Stimulated activated CD8-positive, alpha-beta memory T cell treated with anti-CD3 and anti-CD28 coated beads, Interleukin-15, amount 100 ng/mL, for 4 hours (primary cell): ENCODE data around the gene BNC2.

ENCODE experiments used
- DNase-seq, 2 donors: peaks; one replicate each; pipeline ENCODE4 v3.0.0-alpha.2; 2020; ENCODE audit warnings: low read depth in 2 of 2

BNC2 gene

GRCh38 chr9:16601991-16602390 lies 268.5 kb downstream of the BNC2 start:
- DNase-seq = no peak

- no peak for DNase-seq
Observed at GRCh38 chr9:16598316-16598715, 272.2 kb downstream of the BNC2 start.

GRCh38 chr9:16597136-16597535 lies 273.3 kb downstream of the BNC2 start:
- no peak for DNase-seq

- DNase-seq = no peak
Observed at GRCh38 chr9:16595227-16595626, 275.2 kb downstream of the BNC2 start.

- no peak for DNase-seq
Observed at GRCh38 chr9:16594787-16595186, 275.7 kb downstream of the BNC2 start.

GRCh38 chr9:16593746-16594145 lies 276.7 kb downstream of the BNC2 start:
- no peak for DNase-seq

GRCh38 chr9:16591092-16591491 lies 279.4 kb downstream of the BNC2 start:
- DNase-seq = no peak

- DNase-seq = no peak
Observed at GRCh38 chr9:16585591-16585990, 284.9 kb downstream of the BNC2 start.

- DNase-seq = no peak
Observed at GRCh38 chr9:16579872-16580432, 290.5 kb downstream of the BNC2 start.

GRCh38 chr9:16575986-16576245 lies 294.6 kb downstream of the BNC2 start:
- DNase-seq = no peak

- DNase-seq = no peak
Observed at GRCh38 chr9:16575142-16575985, 295.1 kb downstream of the BNC2 start.

GRCh38 chr9:16572005-16572734 lies 298.3 kb downstream of the BNC2 start:
- DNase-seq = no peak

- DNase-seq = no peak
Observed at GRCh38 chr9:16571127-16571802, 299.2 kb downstream of the BNC2 start.

- DNase-seq = no peak
Observed at GRCh38 chr9:16563446-16563845, 307.0 kb downstream of the BNC2 start.

- DNase-seq = no peak
Observed at GRCh38 chr9:16561121-16561520, 309.3 kb downstream of the BNC2 start.

- no peak for DNase-seq
Observed at GRCh38 chr9:16559418-16560188, 310.9 kb downstream of the BNC2 start.

GRCh38 chr9:16555802-16556201 lies 314.7 kb downstream of the BNC2 start:
- no peak for DNase-seq

- DNase-seq = no peak
Observed at GRCh38 chr9:16553869-16554540, 316.5 kb downstream of the BNC2 start.

- no peak for DNase-seq
Observed at GRCh38 chr9:16552252-16552651, 318.2 kb downstream of the BNC2 start.

GRCh38 chr9:16551692-16552091 lies 318.8 kb downstream of the BNC2 start:
- no peak for DNase-seq

- DNase-seq = no peak
Observed at GRCh38 chr9:16545639-16546038, 324.8 kb downstream of the BNC2 start.
